MM.1S (cell line): ENCODE measurements around the gene TSHZ1.

Experiments used
- CTCF ChIP-seq: fragments of 300-600 bp; sonication (generic); IDR thresholded peaks from 2 replicates; pipeline ENCODE4 v1.5.1; 2016; ENCODE audit warnings: antibody characterized with exemption, low read length, mixed read lengths
- EZH2 ChIP-seq: fragments of 300-600 bp; sonication (generic); optimal IDR thresholded peaks from 2 replicates; pipeline ENCODE3; 2017; ENCODE audit warnings: low read depth, mild to moderate bottlenecking, antibody characterized with exemption, low read length, mixed read lengths
- EZH2phosphoT487 ChIP-seq: fragments of 300-600 bp; sonication (generic); IDR thresholded peaks from 2 replicates; pipeline ENCODE4 v1.6.1; 2018; ENCODE audit warnings: antibody characterized with exemption, low read length

GRCh38 chr18:75176849-75177248 is 33.7 kb upstream of the TSHZ1 start:
- TF ChIP-seq CTCF (no peak), EZH2 (no peak), EZH2phosphoT487 (no peak)
